ENCODE measurements around the gene ZNF830. TPM values are rescaled to one million over a fixed set of nuclear protein-coding genes. Genes with fewer than 3 reads are reported as not detected.
A peak's percentile ranks its signal among the peaks of the same experiment; 100 is the strongest.

The ZNF830 gene
- total and polyA plus RNA-seq, 2 of the 13 experiments (the other 11 are each of a cell fraction or from before 2014, with no cell fraction given), result 6.1 to 19.0 TPM

DNA sequence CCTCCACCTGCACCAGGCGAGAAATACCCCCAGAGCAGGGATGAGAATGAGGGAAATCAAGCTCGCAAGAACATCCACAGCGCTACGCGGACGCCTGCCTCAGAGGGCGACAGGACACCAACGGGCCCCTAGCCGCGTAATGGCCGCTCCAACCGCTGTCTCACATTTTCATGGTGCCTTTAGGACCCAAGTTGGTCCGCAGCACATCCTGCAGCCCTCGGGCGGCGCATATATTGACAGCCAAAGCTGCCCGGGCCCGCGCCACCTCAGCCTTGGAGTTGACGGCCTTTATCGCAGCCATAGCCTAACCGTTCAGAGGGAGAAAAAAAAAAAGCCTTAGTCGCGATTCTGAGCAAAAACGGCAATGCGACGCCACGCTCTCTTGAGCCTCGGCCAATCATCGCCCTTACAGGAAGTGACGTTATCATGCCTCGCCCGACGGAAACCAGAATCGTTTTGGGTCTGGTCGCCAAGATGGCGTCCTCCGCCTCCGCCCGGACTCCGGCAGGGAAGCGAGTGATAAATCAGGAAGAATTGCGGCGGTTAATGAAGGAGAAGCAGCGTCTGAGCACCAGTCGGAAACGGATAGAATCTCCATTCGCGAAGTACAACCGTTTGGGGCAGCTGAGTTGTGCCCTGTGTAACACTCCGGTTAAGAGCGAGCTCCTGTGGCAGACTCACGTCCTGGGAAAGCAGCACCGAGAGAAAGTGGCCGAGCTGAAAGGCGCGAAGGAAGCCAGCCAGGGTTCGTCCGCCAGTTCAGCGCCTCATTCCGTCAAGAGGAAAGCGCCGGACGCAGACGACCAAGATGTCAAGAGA lies at the start of gene ZNF830, which contains the start of gene CCT6B (continued):
- TF ChIP-seq ZFP82 (CRISPR knock-in tag; IDR thresholded peaks at IDR 0.05; ENCODE audit: borderline replicate concordance) (no peak), BRCA1 (CRISPR knock-in tag; IDR thresholded peaks at IDR 0.05) (no peak), ZNF768 (CRISPR knock-in tag; IDR thresholded peaks at IDR 0.05) (peak; percentile 28; the same call in 1 of the 2 replicates), SETDB1 (CRISPR knock-in tag; IDR thresholded peaks at IDR 0.05; ENCODE audit: borderline replicate concordance) (no peak; the same call in 1 of the 2 replicates), MAZ (IDR thresholded peaks at IDR 0.05; ENCODE audit: borderline replicate concordance, low read depth, low read length) (no peak), MAZ (CRISPR knock-in tag; IDR thresholded peaks at IDR 0.05; ENCODE audit: low read depth) (no peak), KLF15 (CRISPR knock-in tag; IDR thresholded peaks at IDR 0.05; ENCODE audit: borderline replicate concordance) (0 out of 2 replicates have a peak, but pooled peaks have one; percentile 55), ZNF207 (IDR thresholded peaks at IDR 0.05; ENCODE audit: borderline replicate concordance) (no peak), ZNF746 (CRISPR knock-in tag; IDR thresholded peaks at IDR 0.05) (peak; percentile 54; the same call in 1 of the 2 replicates), ZNF451 (CRISPR knock-in tag; IDR thresholded peaks at IDR 0.05) (no peak; the same call in 1 of the 2 replicates), YEATS2 (CRISPR knock-in tag; IDR thresholded peaks at IDR 0.05; ENCODE audit: borderline replicate concordance) (peak; percentile 86; the same call in 1 of the 2 replicates), HOXA7 (CRISPR knock-in tag; IDR thresholded peaks at IDR 0.05) (no peak), ZSCAN20 (CRISPR knock-in tag; IDR thresholded peaks at IDR 0.05; ENCODE audit: borderline replicate concordance) (no peak), FOXM1 (CRISPR knock-in tag; IDR thresholded peaks at IDR 0.05) (no peak), FLYWCH1 (CRISPR knock-in tag; IDR thresholded peaks at IDR 0.05) (no peak), NR2F2 (IDR thresholded peaks at IDR 0.05; ENCODE audit: borderline replicate concordance, low read depth) (no peak), ZNF776 (CRISPR knock-in tag; IDR thresholded peaks at IDR 0.05) (no peak), SRF (IDR thresholded peaks at IDR 0.05; ENCODE audit: low read depth, low read length) (no peak), ARHGAP35 (CRISPR knock-in tag; IDR thresholded peaks at IDR 0.05; ENCODE audit: borderline replicate concordance) (no peak), NBN (conservative IDR thresholded peaks at IDR 0.05) (no peak), POLR2AphosphoS2 (IDR thresholded peaks at IDR 0.05; ENCODE audit: low read depth, low read length) (no peak), SMAD1 (CRISPR knock-in tag; IDR thresholded peaks at IDR 0.05; ENCODE audit: borderline replicate concordance, low read depth) (0 out of 2 replicates have a peak, but pooled peaks have one; percentile 48)
- TF ChIP-seq, protein P1, sequence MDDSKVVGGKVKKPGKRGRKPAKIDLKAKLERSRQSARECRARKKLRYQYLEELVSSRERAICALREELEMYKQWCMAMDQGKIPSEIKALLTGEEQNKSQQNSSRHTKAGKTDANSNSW (CRISPR knock-in tag; IDR thresholded peaks at IDR 0.05; ENCODE audit: borderline replicate concordance), result no peak
- TF ChIP-seq, protein P2, sequence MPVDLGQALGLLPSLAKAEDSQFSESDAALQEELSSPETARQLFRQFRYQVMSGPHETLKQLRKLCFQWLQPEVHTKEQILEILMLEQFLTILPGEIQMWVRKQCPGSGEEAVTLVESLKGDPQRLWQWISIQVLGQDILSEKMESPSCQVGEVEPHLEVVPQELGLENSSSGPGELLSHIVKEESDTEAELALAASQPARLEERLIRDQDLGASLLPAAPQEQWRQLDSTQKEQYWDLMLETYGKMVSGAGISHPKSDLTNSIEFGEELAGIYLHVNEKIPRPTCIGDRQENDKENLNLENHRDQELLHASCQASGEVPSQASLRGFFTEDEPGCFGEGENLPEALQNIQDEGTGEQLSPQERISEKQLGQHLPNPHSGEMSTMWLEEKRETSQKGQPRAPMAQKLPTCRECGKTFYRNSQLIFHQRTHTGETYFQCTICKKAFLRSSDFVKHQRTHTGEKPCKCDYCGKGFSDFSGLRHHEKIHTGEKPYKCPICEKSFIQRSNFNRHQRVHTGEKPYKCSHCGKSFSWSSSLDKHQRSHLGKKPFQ (CRISPR knock-in tag; IDR thresholded peaks at IDR 0.05; ENCODE audit: insufficient replicate concordance), result peak; percentile 81
- TF ChIP-seq, protein P3, sequence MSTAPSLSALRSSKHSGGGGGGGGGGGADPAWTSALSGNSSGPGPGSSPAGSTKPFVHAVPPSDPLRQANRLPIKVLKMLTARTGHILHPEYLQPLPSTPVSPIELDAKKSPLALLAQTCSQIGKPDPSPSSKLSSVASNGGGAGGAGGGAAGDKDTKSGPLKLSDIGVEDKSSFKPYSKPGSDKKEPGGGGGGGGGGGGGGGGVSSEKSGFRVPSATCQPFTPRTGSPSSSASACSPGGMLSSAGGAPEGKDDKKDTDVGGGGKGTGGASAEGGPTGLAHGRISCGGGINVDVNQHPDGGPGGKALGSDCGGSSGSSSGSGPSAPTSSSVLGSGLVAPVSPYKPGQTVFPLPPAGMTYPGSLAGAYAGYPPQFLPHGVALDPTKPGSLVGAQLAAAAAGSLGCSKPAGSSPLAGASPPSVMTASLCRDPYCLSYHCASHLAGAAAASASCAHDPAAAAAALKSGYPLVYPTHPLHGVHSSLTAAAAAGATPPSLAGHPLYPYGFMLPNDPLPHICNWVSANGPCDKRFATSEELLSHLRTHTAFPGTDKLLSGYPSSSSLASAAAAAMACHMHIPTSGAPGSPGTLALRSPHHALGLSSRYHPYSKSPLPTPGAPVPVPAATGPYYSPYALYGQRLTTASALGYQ (CRISPR knock-in tag; IDR thresholded peaks at IDR 0.05), result no peak
- TF ChIP-seq, protein P4, sequence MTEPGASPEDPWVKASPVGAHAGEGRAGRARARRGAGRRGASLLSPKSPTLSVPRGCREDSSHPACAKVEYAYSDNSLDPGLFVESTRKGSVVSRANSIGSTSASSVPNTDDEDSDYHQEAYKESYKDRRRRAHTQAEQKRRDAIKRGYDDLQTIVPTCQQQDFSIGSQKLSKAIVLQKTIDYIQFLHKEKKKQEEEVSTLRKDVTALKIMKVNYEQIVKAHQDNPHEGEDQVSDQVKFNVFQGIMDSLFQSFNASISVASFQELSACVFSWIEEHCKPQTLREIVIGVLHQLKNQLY (CRISPR knock-in tag; IDR thresholded peaks at IDR 0.05), result no peak
